Activated T-helper 1 cell treated with anti-CD3 and anti-CD28 coated beads, Interleukin-2, amount 50 U/mL, for 16 hours (primary cell): ENCODE measurements around the gene GJA9.
"Not testable (repeated sequence)": the region's sequence is repeated elsewhere in the genome, so short reads cannot be mapped to it uniquely, and the experiment has no call there.

Experiments used
- DNase-seq, 2 donors: peaks; one replicate each; pipeline ENCODE4 v3.0.0-alpha.2; 2020; ENCODE audit warnings: low read depth in 1 of 2, low spot score in 1 of 2

The GJA9 gene

GRCh38 chr1:38881487-38881886 is at the start of gene GJA9:
Gene GJA9, minus strand, starts transcription at chr1:38881587. Its CDS starts 5,489 bp downstream, at chr1:38876098.
- DNase-seq: no peak

- DNase-seq: no peak
Observed at GRCh38 chr1:38929476-38929875, 48.1 kb upstream of the GJA9 start.

GRCh38 chr1:38929054-38929453 is 47.7 kb upstream of the GJA9 start:
- no peak for DNase-seq

- DNase-seq: no peak
Observed at GRCh38 chr1:38926091-38926490, 44.7 kb upstream of the GJA9 start.

GRCh38 chr1:38925391-38925790 is 44.0 kb upstream of the GJA9 start:
- DNase-seq: no peak

GRCh38 chr1:38923607-38924006 is 42.2 kb upstream of the GJA9 start:
- no peak for DNase-seq

GRCh38 chr1:38919130-38919529 is 37.7 kb upstream of the GJA9 start:
- no peak for DNase-seq

GRCh38 chr1:38918568-38918967 is 37.2 kb upstream of the GJA9 start:
- no peak for DNase-seq

GRCh38 chr1:38917772-38918171 is 36.4 kb upstream of the GJA9 start:
- no peak for DNase-seq

- no peak for DNase-seq
Observed at GRCh38 chr1:38917337-38917736, 36.0 kb upstream of the GJA9 start.

- no peak for DNase-seq
Observed at GRCh38 chr1:38915352-38915948, 34.1 kb upstream of the GJA9 start.

GRCh38 chr1:38914908-38915307 is 33.5 kb upstream of the GJA9 start:
- not testable (repeated sequence) for DNase-seq

- DNase-seq: no peak
Observed at GRCh38 chr1:38908821-38909220, 27.4 kb upstream of the GJA9 start.

GRCh38 chr1:38905985-38906384 is 24.6 kb upstream of the GJA9 start:
- no peak for DNase-seq

GRCh38 chr1:38899560-38899959 is 18.2 kb upstream of the GJA9 start:
- no peak for DNase-seq

- DNase-seq: no peak
Observed at GRCh38 chr1:38898653-38899230, 17.4 kb upstream of the GJA9 start.

- no peak for DNase-seq
Observed at GRCh38 chr1:38896169-38896568, 14.8 kb upstream of the GJA9 start.

- no peak for DNase-seq
Observed at GRCh38 chr1:38892976-38893375, 11.6 kb upstream of the GJA9 start.

- DNase-seq: no peak
Observed at GRCh38 chr1:38891753-38892152, 10.4 kb upstream of the GJA9 start.

- DNase-seq: no peak
Observed at GRCh38 chr1:38889589-38889988, 8.2 kb upstream of the GJA9 start.

- no peak for DNase-seq
Observed at GRCh38 chr1:38888423-38889333, 7.3 kb upstream of the GJA9 start.

- no peak for DNase-seq
Observed at GRCh38 chr1:38885092-38885491, 3.7 kb upstream of the GJA9 start.
